Fibroblast of mammary gland (primary cell): ENCODE results near the gene SLC6A11.

Source experiments
- DNase-seq: peaks from one replicate; pipeline ENCODE4 v3.0.0-alpha.2; 2010; ENCODE audit warnings: low read depth
- H3K4me3 ChIP-seq: 2 replicates; pipeline ENCODE4 v1.5.1; 2011; ENCODE audit warnings: low read depth, mild to moderate bottlenecking, low read length, moderate library complexity; ENCODE audit not compliant: control insufficient read depth
- TF ChIP-seq, protein P1 (sequence below): conservative IDR thresholded peaks from 2 replicates; pipeline ENCODE4 v1.5.1; 2011; ENCODE audit warnings: low read depth, low read length, inconsistent platforms; ENCODE audit not compliant: control insufficient read depth, insufficient read depth

The SLC6A11 gene

DNA sequence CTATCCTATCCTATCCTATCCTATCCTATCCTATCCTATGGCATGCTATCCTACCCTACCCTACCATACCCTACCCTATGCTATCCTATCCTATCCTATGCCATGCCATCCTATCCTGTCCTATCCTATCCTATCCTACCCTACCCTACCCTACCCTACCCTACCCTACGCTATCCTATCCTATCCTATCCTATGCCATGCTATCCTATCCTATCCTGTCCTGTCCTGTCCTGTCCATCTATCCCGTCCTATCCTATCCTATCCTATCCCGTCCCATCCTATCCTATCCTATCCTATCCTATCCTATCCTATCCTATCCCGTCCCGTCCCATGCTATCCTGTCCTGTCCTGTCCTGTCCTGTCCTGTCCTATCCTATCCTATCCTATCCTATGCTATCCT, 57.4 kb downstream of the SLC6A11 start:
- TF ChIP-seq, protein P1, sequence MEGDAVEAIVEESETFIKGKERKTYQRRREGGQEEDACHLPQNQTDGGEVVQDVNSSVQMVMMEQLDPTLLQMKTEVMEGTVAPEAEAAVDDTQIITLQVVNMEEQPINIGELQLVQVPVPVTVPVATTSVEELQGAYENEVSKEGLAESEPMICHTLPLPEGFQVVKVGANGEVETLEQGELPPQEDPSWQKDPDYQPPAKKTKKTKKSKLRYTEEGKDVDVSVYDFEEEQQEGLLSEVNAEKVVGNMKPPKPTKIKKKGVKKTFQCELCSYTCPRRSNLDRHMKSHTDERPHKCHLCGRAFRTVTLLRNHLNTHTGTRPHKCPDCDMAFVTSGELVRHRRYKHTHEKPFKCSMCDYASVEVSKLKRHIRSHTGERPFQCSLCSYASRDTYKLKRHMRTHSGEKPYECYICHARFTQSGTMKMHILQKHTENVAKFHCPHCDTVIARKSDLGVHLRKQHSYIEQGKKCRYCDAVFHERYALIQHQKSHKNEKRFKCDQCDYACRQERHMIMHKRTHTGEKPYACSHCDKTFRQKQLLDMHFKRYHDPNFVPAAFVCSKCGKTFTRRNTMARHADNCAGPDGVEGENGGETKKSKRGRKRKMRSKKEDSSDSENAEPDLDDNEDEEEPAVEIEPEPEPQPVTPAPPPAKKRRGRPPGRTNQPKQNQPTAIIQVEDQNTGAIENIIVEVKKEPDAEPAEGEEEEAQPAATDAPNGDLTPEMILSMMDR = no peak
- no peak overlapping the region for H3K4me3 ChIP-seq
- no peak for DNase-seq

DNA sequence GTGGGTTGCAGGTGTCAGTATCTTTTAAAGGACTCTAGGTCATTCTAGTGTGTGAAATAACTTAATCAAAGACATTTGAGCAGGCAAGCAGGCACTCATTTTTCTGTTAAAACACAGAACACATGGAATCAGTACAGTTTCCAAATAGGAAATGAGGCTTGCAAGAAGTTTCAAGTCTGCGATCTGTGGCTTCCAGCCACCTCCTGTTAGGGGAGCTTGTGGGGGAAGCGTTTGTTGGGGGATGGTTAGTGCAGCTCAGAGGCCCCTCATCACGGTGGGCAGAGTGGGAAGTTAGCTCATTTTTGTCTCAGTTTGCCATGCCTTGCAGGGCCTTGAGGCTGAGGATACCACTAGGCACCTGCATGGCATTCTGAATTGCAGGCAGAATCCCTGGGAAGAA, 59.9 kb downstream of the SLC6A11 start:
- no peak overlapping the region for H3K4me3 ChIP-seq
- DNase-seq = no peak
- TF ChIP-seq, protein P1 = no peak

DNA sequence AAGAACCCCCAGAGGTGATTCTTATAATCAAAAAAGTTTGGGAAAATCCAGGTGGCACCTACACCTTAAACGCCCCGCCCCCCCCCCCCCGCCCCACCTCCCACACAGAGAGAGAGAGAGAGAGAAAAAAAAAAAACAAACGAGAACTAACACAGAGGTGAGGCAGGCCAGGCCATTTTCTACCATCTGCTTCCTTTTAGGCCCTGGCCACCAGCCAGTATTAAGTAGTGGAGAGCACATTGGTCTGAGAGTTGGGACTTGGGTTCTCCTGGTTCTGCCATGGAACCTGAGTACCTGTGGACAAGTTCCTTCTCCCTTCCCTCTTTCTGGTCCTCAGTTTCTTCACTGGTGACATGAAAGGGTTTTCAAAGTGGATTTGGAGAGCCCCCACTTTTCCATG, 60.6 kb downstream of the SLC6A11 start:
- no peak for DNase-seq
- TF ChIP-seq, protein P1 = no peak
- H3K4me3 ChIP-seq = no peak overlapping the region

DNA sequence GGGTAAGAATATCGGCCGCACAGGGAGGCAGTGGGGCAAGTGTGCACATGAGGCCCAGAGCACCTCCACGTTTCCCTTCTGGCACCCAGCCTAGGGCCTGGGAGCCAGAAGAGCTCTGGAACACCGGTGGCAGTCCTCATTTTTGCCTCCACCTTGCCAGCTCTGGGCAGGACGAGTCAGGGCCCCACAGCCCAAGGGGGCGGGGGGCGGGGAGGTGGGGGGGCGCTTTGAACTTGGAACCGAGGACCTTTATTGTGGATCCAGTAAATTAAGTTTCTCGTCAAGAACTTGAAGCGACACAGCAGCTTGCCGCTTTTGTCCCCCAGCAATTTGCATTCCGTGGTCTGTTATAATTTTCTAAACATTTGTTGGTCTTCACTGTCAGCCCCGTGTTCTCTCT, 66.8 kb downstream of the SLC6A11 start:
- H3K4me3 ChIP-seq = no peak overlapping the region
- TF ChIP-seq, protein P1 = no peak
- DNase-seq = no peak

DNA sequence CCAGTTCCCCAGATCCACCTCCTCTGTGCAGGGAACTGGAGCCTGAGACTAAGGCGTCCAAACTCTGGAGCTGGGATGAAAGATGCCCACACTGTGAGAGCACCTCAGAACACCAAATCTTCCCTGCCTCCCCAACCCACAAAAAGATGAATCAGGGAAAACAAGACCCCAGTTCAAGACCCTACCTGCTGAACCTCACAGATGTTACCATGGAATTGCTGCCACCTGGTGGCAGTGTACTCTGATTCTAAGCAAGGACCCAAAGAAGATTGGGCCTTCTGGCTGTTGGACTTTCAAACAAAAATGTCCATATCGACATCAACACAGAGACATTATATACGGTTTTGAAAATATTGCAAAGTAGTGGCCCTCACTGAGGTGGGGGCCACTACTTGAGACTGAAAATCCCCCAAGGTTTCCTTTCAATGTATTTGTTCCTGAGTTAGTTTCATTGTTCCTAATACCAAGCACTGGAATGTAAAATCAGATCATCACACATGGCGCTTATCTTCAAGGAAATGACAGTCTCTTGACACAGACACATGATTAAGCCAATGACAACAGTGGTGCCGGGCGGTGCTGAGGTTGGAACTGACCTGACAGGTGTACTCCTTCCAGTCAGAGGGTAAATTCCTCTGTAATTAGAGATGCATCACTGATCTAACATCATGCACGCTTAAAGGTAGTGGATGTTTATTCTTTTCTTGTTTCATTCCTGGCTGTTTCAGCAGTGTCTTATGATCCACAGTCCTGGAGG, 67.6 kb downstream of the SLC6A11 start:
- no peak overlapping the region for H3K4me3 ChIP-seq
- peak; percentile 2 for DNase-seq
- TF ChIP-seq, protein P1 = peak; percentile 38

DNA sequence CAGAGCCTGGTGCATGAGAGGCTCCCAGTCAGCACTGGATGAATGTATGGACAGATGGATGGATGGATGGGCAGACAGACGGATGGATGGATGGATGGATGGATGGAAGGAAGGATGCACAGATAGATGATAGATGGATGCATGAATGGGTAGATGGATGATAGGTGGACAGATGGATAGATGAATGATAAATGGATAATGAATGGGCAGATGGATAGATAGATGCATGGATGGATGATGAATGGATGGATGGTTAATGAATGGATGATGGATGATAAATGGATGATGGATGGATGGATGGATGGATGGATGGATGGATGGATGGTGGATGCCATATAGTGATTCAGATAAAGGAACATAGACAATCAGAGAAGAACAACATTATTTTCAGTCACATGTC, 71.0 kb downstream of the SLC6A11 start:
- TF ChIP-seq, protein P1 = no peak
- no peak for DNase-seq
- no peak overlapping the region for H3K4me3 ChIP-seq

DNA sequence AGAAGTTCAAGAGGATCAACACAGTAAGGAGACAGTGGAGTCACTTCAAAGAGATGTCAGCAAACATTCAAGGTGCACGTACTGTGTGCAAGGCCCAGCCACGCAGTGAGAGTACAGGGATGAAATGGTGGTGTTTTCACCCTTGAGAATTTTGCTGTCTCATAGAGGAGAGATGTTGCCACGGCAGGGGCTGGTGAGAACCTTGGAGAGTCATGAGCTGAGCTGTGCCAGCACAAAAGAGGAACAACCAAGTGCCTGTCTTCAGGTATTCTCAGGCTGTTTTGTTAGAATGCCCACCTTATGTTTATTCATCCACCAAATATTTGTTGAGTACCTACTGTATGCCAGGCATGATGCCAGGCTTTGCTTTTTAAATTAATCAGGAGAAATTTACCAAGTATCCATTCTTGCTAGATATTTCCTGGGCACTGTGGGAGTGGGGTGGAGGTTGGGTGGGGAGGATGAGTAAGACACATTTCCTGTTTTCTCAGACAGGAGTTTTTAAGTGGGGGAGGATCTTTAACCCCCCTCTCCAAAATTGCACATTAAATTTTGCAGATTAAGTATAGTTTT, 72.6 kb downstream of the SLC6A11 start:
- TF ChIP-seq, protein P1 = no peak
- no peak for DNase-seq
- no peak overlapping the region for H3K4me3 ChIP-seq
